GM23338 (cell line): Measurements from ENCODE around the gene ASB1. TPM values are rescaled to one million over a fixed set of nuclear protein-coding genes. Genes with fewer than 3 reads are reported as not detected.

Experiments
- ATAC-seq: fragments of 200-7000 bp; cut with Tn5 transposase; 3 replicates; pipeline ENCODE4 v1.9.1; 2020
- DNase-seq: peaks from one replicate; pipeline ENCODE4 v3.0.0-alpha.2; 2015; ENCODE audit warnings: low spot score
- H2AFZ ChIP-seq: fragments of 200-600 bp; sonication (generic); 2 replicates; pipeline ENCODE4 v1.8.0; 2016; ENCODE audit warnings: antibody characterized with exemption, mild to moderate bottlenecking, moderate library complexity
- H3F3A ChIP-seq: fragments of 200-600 bp; sonication (generic); replicated peaks from 2 replicates; pipeline ENCODE4 v1.8.0; 2017; ENCODE audit warnings: antibody characterized with exemption, mixed run types, low read depth
- H3K27ac ChIP-seq: fragments of 200-600 bp; sonication (generic); 2 replicates; pipeline ENCODE4 v1.6.1; 2016; ENCODE audit warnings: low read depth
- H3K27me3 ChIP-seq: fragments of 200-600 bp; sonication (generic); 2 replicates; pipeline ENCODE4 v1.8.0; 2016; ENCODE audit warnings: mild to moderate bottlenecking, mixed run types, moderate library complexity; ENCODE audit not compliant: insufficient read depth
- H3K36me3 ChIP-seq: fragments of 200-600 bp; sonication (generic); 2 replicates; pipeline ENCODE4 v1.8.0; 2016; ENCODE audit warnings: mild to moderate bottlenecking; ENCODE audit not compliant: insufficient read depth
- H3K4me1 ChIP-seq: fragments of 200-600 bp; sonication (generic); 2 replicates; pipeline ENCODE4 v1.8.0; 2016; ENCODE audit warnings: mild to moderate bottlenecking, moderate library complexity; ENCODE audit not compliant: insufficient read depth
- H3K4me2 ChIP-seq: fragments of 200-600 bp; sonication (generic); 2 replicates; pipeline ENCODE4 v1.7.1; 2017; ENCODE audit warnings: mixed run types
- H3K4me3 ChIP-seq: fragments of 200-600 bp; sonication (generic); 2 replicates; pipeline ENCODE4 v1.6.1; 2016; ENCODE audit warnings: mixed run types
- H3K79me2 ChIP-seq: fragments of 200-600 bp; sonication (generic); replicated peaks from 2 replicates; pipeline ENCODE4 v1.8.0; 2017; ENCODE audit warnings: mild to moderate bottlenecking; ENCODE audit not compliant: insufficient read depth
- H3K9me2 ChIP-seq: fragments of 200-600 bp; sonication (generic); 2 replicates; pipeline ENCODE4 v1.8.0; 2017; ENCODE audit not compliant: insufficient read depth
- H4K20me1 ChIP-seq: fragments of 200-600 bp; sonication (generic); replicated peaks from 2 replicates; pipeline ENCODE4 v1.8.0; 2017; ENCODE audit warnings: mild to moderate bottlenecking; ENCODE audit not compliant: insufficient read depth
- H3K27ac Mint-ChIP-seq: 2 replicates; pipeline ENCODE4 v1.8.0; 2020; ENCODE audit warnings: inconsistent platforms, mild to moderate bottlenecking, moderate library complexity, mixed read lengths
- H3K27me3 Mint-ChIP-seq: 3 replicates; pipeline ENCODE4 v1.8.0; 2022; ENCODE audit warnings: low read depth, mild to moderate bottlenecking, moderate library complexity, mixed read lengths, inconsistent platforms; ENCODE audit not compliant: insufficient read depth, poor library complexity
- H3K36me3 Mint-ChIP-seq: 3 replicates; pipeline ENCODE4 v1.8.0; 2021; ENCODE audit warnings: low read depth, mild to moderate bottlenecking, inconsistent platforms, moderate library complexity, mixed read lengths
- H3K4me1 Mint-ChIP-seq: 3 replicates; pipeline ENCODE4 v1.8.0; 2020; ENCODE audit warnings: mild to moderate bottlenecking, inconsistent platforms, mixed read lengths
- H3K4me3 Mint-ChIP-seq: 3 replicates; pipeline ENCODE4 v1.8.0; 2021; ENCODE audit warnings: moderate library complexity, mild to moderate bottlenecking, inconsistent platforms, mixed read lengths
- H3K9me3 Mint-ChIP-seq: 3 replicates; pipeline ENCODE4 v1.8.0; 2020; ENCODE audit warnings: moderate library complexity, mild to moderate bottlenecking, inconsistent platforms, mixed read lengths
- CREB1 ChIP-seq: fragments of 250-450 bp; sonication (Bioruptor Pico); IDR thresholded peaks from 2 replicates; pipeline ENCODE4 v1.5.0; 2020; ENCODE audit warnings: low read depth, mild to moderate bottlenecking, moderate library complexity
- EZH2 ChIP-seq: fragments of 200-600 bp; sonication (generic); IDR thresholded peaks from one replicate; pipeline ENCODE4 v1.8.0; 2017; ENCODE audit warnings: antibody characterized with exemption, mild to moderate bottlenecking, low read depth; ENCODE audit not compliant: unreplicated experiment
- EZH2phosphoT487 ChIP-seq: fragments of 200-600 bp; sonication (generic); IDR thresholded peaks from one replicate; pipeline ENCODE4 v1.8.1; 2018; ENCODE audit warnings: antibody characterized with exemption; ENCODE audit not compliant: unreplicated experiment
- JUNB ChIP-seq: IDR thresholded peaks from one replicate; pipeline ENCODE4 v1.6.1; 2016; ENCODE audit warnings: antibody characterized with exemption; ENCODE audit not compliant: unreplicated experiment
- NANOG ChIP-seq: IDR thresholded peaks from 2 replicates; pipeline ENCODE4 v1.6.1; 2016; ENCODE audit warnings: antibody characterized with exemption, borderline replicate concordance
- POLR2AphosphoS5 ChIP-seq: IDR thresholded peaks from 2 replicates; pipeline ENCODE4 v1.6.1; 2016; ENCODE audit warnings: antibody characterized with exemption, low read depth
- STAT1 ChIP-seq: IDR thresholded peaks from one replicate; pipeline ENCODE4 v1.6.1; 2016; ENCODE audit warnings: antibody characterized with exemption; ENCODE audit not compliant: unreplicated experiment
- ZNF114 ChIP-seq: fragments of 250-450 bp; sonication (Bioruptor Pico); IDR thresholded peaks from 2 replicates; pipeline ENCODE4 v1.5.0; 2020; ENCODE audit warnings: mild to moderate bottlenecking, moderate library complexity
- ZNF331 ChIP-seq: fragments of 250-450 bp; sonication (Bioruptor Pico); IDR thresholded peaks from 2 replicates; pipeline ENCODE4 v1.5.0; 2020; ENCODE audit warnings: low read depth, mild to moderate bottlenecking, moderate library complexity
- polyA plus RNA-seq: library from polyadenylated mRNA; unstranded; fragments of >200 nt; fragmentation: Nextera tagmentation; extraction: Ambion mirVana; gene quantifications from 2 replicates; pipeline ENCODE4 v1.2.1, GENCODE V29; 2016
- total RNA-seq: library from RNA; depleted of rRNA; stranded (reverse); fragments of >200 nt; shearing (Covaris generic); gene quantifications from 2 replicates; pipeline ENCODE4 v1.2.3, GENCODE V29; 2014
- TF ChIP-seq, protein P1 (sequence below): fragments of 250-450 bp; sonication (Bioruptor Pico); IDR thresholded peaks from 2 replicates; pipeline ENCODE4 v1.5.0; 2020; ENCODE audit warnings: mild to moderate bottlenecking, moderate library complexity
- TF ChIP-seq, protein P2 (sequence below): IDR thresholded peaks from 2 replicates; pipeline ENCODE4 v1.6.1; 2016; ENCODE audit warnings: antibody characterized with exemption

Gene ASB1
- total and polyA plus RNA-seq, 2 experiments from 2014 or later, result 21.5 to 23.9 TPM

DNA sequence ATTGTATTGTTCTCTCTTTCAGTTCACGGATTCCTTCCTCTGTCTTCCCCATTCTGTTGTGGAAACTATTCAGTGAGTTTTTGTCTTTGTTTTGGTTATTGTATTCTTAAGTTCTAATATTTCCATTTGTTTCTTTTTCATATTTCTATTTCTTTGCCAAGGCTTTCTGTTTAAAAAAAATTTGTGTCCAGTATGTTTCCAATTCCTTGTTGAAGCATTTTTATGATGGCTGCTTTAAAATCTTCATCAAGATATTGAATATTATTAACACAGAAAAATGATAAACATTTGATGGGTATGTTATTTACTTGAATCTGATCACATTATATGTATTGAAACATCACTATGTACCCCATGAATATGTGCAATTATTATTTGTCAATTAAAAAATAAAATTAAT is 42.4 kb downstream of the ASB1 start (continued):
- TF ChIP-seq, protein P1, sequence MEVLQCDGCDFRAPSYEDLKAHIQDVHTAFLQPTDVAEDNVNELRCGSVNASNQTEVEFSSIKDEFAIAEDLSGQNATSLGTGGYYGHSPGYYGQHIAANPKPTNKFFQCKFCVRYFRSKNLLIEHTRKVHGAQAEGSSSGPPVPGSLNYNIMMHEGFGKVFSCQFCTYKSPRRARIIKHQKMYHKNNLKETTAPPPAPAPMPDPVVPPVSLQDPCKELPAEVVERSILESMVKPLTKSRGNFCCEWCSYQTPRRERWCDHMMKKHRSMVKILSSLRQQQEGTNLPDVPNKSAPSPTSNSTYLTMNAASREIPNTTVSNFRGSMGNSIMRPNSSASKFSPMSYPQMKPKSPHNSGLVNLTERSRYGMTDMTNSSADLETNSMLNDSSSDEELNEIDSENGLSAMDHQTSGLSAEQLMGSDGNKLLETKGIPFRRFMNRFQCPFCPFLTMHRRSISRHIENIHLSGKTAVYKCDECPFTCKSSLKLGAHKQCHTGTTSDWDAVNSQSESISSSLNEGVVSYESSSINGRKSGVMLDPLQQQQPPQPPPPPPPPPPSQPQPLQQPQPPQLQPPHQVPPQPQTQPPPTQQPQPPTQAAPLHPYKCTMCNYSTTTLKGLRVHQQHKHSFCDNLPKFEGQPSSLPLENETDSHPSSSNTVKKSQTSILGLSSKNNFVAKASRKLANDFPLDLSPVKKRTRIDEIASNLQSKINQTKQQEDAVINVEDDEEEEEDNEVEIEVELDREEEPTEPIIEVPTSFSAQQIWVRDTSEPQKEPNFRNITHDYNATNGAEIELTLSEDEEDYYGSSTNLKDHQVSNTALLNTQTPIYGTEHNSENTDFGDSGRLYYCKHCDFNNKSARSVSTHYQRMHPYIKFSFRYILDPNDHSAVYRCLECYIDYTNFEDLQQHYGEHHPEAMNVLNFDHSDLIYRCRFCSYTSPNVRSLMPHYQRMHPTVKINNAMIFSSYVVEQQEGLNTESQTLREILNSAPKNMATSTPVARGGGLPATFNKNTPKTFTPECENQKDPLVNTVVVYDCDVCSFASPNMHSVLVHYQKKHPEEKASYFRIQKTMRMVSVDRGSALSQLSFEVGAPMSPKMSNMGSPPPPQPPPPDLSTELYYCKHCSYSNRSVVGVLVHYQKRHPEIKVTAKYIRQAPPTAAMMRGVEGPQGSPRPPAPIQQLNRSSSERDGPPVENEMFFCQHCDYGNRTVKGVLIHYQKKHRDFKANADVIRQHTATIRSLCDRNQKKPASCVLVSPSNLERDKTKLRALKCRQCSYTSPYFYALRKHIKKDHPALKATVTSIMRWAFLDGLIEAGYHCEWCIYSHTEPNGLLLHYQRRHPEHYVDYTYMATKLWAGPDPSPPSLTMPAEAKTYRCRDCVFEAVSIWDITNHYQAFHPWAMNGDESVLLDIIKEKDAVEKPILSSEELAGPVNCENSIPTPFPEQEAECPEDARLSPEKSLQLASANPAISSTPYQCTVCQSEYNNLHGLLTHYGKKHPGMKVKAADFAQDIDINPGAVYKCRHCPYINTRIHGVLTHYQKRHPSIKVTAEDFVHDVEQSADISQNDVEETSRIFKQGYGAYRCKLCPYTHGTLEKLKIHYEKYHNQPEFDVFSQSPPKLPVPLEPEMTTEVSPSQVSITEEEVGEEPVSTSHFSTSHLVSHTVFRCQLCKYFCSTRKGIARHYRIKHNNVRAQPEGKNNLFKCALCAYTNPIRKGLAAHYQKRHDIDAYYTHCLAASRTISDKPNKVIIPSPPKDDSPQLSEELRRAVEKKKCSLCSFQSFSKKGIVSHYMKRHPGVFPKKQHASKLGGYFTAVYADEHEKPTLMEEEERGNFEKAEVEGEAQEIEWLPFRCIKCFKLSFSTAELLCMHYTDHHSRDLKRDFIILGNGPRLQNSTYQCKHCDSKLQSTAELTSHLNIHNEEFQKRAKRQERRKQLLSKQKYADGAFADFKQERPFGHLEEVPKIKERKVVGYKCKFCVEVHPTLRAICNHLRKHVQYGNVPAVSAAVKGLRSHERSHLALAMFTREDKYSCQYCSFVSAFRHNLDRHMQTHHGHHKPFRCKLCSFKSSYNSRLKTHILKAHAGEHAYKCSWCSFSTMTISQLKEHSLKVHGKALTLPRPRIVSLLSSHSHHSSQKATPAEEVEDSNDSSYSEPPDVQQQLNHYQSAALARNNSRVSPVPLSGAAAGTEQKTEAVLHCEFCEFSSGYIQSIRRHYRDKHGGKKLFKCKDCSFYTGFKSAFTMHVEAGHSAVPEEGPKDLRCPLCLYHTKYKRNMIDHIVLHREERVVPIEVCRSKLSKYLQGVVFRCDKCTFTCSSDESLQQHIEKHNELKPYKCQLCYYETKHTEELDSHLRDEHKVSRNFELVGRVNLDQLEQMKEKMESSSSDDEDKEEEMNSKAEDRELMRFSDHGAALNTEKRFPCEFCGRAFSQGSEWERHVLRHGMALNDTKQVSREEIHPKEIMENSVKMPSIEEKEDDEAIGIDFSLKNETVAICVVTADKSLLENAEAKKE, result no peak
- no peak for TF ChIP-seq CREB1 (CRISPR knock-in tag)
- no peak for TF ChIP-seq NANOG
- TF ChIP-seq EZH2, result no peak

DNA sequence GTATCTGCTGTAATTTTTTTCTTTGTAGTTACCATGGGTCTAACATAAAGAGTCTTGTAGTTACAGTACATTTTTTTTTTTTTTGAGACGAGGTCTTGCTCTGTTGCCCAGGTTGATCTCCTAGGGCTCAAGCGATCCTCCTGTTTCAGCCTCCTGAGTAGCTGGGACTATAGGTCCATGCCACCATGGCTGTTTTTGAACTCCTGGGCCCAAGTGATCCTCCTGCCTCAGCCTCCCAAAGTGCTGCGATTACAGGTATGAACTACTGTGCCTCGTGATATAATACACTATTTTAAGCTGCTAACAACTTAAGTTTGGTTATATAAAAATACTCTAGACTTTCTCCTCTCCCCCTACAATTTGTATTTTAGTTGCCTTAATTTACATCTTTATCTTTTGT is 46.3 kb downstream of the ASB1 start:
- Histone ChIP-seq H2AFZ (no peak overlapping the region), H3K9me2 (no peaks in the 10 kb centered on the region), H3K79me2 (no peaks in the 10 kb centered on the region), H3K4me1 (peaks cover 6% of the 10 kb centered on the region), H3K27ac (no peak overlapping the region), H3K36me3 (peaks cover 3% of the 10 kb centered on the region; the same call in 1 of the 2 replicates), H3F3A (no peaks in the 10 kb centered on the region), H3K4me3 (no peak overlapping the region), H3K27me3 (no peaks in the 10 kb centered on the region), H3K4me2 (no peak overlapping the region), H4K20me1 (no peaks in the 10 kb centered on the region)
- no peak overlapping the region for H3K4me3 Mint-ChIP-seq
- no peak for DNase-seq
- peaks cover 13% of the 10 kb centered on the region for H3K36me3 Mint-ChIP-seq
- ATAC-seq, result no peak
- peaks cover 35% of the 10 kb centered on the region for H3K9me3 Mint-ChIP-seq
- H3K4me1 Mint-ChIP-seq, result peaks cover 10% of the 10 kb centered on the region
- H3K27ac Mint-ChIP-seq, result no peak overlapping the region
- no peaks in the 10 kb centered on the region for H3K27me3 Mint-ChIP-seq
- TF ChIP-seq, protein P2, sequence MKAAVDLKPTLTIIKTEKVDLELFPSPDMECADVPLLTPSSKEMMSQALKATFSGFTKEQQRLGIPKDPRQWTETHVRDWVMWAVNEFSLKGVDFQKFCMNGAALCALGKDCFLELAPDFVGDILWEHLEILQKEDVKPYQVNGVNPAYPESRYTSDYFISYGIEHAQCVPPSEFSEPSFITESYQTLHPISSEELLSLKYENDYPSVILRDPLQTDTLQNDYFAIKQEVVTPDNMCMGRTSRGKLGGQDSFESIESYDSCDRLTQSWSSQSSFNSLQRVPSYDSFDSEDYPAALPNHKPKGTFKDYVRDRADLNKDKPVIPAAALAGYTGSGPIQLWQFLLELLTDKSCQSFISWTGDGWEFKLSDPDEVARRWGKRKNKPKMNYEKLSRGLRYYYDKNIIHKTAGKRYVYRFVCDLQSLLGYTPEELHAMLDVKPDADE, result no peak
- TF ChIP-seq JUNB, result no peak
- no peak for TF ChIP-seq POLR2AphosphoS5
- TF ChIP-seq STAT1, result no peak
- no peak for TF ChIP-seq EZH2phosphoT487
- no peak for TF ChIP-seq ZNF114 (CRISPR knock-in tag)
- TF ChIP-seq CREB1 (CRISPR knock-in tag), result no peak
- TF ChIP-seq ZNF331 (CRISPR knock-in tag), result no peak
